Erythroblast (primary cell): ENCODE data around the gene PCNX4.
A peak's percentile ranks its signal among the peaks of the same experiment; 100 is the strongest.

Experiments
- DNase-seq, 2 experiments: peaks; one replicate each; lab custom pipeline; 2025; lab: John Stamatoyannopoulos, UW
- GATA1 ChIP-seq: IDR thresholded peaks from 2 replicates; pipeline ENCODE4 v1.6.1; 2011; ENCODE audit warnings: low read depth, mild to moderate bottlenecking, control low read depth, low read length, moderate library complexity
- POLR2A ChIP-seq: IDR thresholded peaks from 2 replicates; pipeline ENCODE4 v1.6.1; 2011; ENCODE audit warnings: mild to moderate bottlenecking, low read length

PCNX4 gene

DNA sequence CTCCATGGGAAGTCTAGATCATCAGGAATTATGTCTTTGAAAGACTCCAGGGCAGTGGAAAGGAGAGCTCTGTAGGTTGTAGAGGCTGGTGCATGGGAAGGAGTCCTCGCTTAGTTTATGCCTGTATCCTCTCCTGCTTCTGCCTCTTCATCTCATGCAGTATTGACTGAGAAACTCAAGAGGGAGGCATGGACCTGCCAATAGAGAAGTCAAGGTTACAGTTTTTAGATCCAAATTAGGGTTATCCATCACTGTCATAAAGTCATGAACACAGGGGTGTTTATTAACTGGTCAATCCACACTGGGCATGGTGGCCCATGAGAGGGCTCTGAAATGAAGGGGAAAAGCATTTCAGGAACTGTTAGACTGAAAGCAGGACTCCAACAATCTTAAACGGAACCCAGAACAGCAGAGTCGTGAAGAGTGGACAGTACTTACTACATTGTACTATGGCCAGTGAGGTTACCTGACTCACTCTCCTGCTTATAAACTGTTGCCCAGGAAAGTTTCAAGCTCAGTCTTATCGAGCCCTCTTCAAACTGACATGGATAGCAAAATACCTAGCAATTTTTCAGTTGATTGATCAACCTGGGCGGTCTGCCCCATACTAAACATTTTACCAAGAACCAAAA lies 103.6 kb downstream of the PCNX4 start:
- peak; percentile 29 for DNase-seq
- TF ChIP-seq POLR2A (no peak), GATA1 (no peak)

DNA sequence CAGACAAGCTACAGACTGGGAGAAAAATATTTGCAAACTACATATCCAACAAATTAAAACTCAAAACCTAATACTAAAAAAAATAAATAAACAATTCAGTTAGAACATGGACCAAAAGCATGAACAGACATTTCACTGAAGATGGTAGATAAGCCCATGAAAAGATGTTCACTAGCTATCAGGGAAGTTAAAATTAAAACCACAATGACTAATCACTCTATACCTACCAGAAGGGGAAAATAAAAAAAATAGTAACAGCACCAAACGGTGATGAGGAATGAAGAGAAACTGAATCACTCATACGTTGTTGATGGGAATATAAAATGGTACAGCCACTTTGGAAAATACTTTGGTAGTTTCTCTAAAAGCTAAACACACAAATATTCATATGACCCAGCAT lies 104.6 kb downstream of the PCNX4 start:
- DNase-seq = peak; percentile 58 to 72
- TF ChIP-seq POLR2A (no peak), GATA1 (no peak)

DNA sequence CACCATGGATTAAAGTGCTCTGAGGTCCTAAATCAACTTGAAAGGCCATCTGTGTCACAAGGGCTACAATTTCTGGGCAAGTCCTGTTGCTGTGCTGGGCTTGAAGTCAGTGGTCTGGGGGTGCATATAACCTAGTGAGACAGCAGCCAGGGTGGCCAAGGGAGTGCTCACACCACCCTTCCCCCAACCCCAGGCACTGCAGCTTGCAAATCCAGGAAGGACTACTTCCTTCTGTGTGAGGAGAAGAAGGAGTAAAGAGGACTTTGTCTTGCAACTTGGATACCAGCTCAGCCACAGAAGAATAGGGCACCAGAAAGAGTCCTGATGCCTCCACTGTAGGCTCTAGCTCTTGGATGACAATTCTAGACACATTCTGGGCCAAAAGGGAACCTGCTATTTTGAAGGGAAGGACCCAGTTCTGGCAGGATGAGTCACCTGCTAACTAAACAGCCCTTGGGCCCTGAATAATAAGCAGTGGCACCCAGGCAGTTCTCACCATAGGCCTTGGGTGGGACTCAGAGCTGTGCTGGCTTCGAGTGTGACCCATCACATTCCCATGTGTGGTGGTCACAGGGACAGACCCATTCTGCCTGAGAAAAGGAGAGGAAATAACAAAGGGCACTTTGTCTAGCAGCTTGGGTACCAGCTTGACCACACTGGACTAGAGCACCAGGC lies 106.0 kb downstream of the PCNX4 start:
- TF ChIP-seq GATA1 = no peak
- TF ChIP-seq POLR2A = no peak
- DNase-seq = no peak

DNA sequence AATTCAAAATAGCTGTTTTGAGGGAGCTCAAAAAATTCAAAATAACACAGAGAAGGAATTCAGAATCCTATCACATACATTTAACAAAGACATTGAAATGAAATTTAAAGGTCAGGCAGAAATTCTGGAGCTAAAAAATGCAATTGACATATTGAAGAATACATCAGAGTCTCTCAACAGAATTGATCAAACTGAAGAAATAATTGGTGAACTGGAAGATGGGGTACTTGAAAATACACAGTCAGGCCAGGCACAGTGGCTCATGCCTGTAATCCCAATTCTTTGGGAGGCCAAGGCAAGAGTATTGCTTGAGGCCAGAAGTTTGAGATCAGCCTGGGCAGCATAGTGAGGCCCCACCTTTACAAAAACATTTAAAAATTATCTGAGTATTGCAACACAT lies 107.6 kb downstream of the PCNX4 start:
- no peak for DNase-seq
- TF ChIP-seq POLR2A (no peak), GATA1 (no peak)

DNA sequence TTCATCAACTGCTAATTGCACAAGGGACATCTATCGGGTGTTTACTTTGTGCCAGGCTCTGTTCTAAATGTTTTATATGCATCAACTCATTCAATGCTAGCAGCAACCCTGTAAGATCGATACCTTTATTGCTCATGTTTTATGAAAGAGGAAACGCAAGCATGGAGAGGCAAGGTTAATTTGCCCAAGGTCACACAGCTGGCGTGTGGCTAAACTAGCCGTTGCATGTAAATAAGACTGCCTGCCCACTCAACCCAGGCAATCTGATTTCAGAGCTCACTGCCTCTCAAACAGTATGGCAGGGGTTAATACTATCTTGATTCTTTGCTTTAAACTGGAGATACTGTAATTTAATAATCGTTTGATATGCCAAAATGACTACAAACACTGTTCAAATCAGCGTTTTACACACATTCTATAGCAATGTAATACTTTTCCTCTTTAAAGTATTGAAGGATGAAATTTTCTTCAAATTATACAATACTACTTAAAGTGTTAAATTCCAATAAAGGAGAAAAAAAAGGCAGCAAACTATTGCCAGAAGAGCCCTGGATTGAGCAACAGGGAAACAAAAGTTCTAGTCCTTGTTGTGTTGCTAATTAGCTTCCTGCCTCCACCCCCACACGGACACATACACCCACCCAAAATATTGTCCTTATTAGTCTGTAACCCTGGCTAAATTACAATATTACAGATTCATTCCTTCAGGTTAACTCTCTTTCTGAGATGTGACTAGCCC lies 112.5 kb downstream of the PCNX4 start:
- DNase-seq = no peak
- TF ChIP-seq GATA1 (no peak), POLR2A (no peak)

DNA sequence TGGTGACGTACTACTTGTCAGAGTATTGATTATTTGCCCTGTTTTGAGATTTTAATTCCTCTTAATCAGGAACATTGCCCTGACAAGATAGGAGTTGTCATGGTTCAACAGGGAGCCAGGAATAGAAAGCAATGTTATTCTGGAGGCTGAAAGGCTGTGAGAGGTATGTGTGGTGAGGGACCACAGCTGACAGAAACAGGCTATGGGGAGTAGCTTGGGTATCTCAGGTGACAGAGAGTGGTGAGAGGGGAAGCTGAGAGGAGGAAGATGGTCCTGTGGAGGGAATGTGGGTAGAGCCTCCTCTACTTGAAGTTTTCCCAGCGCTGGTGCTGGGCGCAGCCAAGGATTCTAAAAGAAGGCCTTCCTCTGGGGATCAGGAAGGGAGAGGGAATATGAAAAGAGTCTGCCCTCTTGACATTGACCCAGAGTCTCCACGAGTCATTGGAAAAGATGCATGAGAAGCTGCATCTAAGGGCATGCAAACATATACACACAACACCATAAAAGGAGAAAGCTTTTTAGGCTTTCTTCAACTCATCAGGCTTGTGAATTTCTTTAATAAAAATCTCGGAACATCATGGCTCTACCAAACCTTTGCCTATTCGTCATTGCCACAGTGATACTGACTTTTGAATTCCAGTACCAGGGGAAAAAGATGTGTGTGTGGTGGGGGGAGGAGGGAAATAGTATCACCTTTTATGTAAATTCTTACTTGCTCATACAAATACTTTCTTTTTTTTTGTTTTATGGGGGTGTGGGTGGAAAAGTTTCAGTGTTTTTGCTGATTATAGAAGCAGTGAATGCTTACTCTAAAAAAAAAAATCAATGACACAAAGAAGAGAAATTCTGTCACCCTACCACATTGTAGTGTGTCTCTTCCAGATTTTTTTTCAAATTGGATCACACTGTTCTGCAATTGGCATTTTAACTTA lies 113.4 kb downstream of the PCNX4 start:
- TF ChIP-seq POLR2A (no peak), GATA1 (no peak)
- no peak for DNase-seq

DNA sequence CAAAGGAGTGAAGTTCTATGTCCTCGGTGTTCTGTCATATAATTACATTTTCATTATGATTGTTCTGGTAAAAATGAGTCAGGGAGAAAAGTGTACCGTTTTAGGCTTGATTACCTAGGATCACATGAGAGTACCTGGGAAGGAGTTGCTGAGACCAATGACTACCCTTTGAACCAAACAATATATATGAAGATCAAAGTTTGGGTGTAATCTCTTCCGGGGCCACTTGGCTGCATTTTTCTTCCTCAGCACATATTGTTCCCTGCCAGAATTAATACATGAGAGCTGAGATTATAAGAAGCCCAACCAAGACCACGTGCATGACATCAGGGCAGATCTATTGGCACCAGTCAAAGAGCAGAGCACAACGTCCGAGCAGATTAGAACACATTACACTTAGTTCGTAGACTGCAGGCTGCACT lies 114.5 kb downstream of the PCNX4 start:
- TF ChIP-seq POLR2A = no peak
- TF ChIP-seq GATA1 = no peak
- DNase-seq = no peak

DNA sequence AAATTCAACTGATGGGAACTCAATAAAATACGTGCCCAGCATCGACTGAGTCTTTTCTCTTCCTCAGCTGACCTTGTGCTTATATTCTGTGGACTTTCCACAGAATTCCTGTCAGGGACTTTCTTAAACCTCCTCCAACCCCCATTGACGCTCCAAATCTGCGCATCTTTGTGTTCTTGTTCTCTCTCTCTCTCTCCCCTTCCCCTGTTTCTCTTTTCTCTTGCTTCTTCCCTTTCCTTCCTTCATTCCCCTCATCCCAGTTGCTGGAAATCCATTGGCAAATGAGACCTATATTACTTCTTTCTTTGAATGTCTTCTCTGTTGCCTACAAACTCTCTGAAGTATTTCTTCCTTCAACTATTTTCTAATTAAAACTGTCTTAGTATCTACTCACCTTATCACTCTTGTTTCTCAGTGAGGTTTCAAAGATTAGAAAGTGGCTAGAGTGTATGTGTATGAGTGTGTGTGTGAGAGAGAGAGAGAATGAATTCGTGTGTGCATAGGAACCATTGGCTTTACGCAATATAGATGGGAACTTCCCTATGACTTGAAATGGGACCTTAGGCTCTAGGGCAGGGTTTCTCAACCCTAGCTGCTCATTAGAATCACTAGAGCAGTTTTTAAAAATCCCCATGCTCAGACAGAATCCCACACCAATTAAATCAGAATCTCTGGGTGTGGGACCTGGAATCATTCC lies 115.3 kb downstream of the PCNX4 start:
- no peak for DNase-seq
- TF ChIP-seq GATA1 (no peak), POLR2A (no peak)

DNA sequence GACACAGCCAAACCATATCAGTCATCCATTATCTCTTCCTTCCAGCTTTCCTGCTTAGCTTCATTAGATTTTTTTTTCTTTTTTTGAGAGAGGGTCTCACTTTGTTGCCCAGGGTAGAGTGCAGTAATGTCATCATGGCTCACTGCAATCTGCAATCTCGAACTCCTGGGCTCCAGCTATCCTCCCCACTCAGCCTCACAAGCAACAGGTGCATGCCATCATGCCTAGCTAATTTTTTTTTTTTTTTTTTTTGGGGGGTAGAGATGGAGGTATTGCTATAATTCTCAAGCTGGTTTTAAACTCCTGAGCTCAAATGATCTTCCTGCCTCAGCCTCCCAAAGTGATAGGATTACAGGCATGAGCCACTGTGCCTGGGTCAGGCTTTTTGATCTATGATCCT lies 119.0 kb downstream of the PCNX4 start:
- TF ChIP-seq GATA1 = no peak
- no peak for TF ChIP-seq POLR2A
- no peak for DNase-seq

DNA sequence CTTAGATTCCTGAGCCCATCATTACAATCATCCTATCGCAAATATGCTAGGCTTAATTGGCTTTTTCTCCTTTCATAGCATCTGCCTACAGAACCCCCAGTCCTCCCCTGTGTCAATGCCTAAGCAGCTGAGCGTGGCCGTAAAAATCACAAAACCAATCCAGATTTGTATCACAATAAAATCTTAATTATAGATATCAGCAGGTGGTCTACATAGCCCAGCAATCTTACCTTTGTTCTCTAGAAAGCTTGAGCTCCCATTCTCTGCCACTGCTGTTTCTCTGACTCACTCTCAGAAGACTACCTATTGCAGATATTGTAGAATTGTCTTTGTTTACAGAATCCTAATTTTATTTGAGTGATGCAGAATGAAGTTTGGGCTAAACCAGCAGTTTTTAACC lies 119.4 kb downstream of the PCNX4 start:
- DNase-seq = no peak

DNA sequence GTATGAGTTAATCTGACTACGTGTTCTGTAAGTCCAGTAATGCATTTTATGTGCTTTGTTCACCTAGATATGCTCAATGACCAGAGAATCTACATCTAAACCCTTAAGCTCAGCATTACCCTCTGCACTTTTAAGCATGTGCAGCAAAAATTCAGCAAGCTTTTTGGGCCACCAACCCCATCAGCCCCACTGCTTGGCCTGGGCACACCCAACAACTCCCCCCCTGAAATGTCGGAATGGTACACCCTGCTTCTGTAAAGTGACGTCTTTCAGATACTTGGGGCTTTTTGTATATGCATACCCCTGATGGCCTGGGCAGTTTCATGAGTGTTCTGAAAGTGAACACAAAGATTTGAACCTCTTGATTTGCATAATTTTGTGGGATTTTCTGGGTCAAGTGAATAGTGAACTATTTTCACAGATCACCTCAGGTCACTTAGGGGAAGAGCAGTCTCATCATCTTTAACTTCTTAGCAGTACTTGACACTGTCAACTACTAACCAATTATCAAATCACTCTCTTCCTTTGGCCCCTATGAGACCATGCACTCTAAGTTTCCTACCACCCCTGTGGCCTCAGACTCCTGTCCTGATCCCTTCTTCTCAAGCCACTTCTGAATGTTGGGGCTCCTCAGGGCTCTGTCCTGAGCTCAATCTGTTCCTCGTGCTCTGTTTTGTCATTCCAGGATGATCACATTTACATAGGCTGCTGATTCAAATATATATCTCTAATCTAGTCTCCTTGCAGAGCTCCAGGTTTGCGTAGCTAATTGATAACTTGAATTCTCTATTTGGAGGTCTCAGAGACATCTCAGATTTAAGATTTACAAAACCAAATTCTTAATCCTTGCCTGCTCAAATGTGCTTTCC lies 121.0 kb downstream of the PCNX4 start:
- TF ChIP-seq GATA1 (no peak), POLR2A (no peak)
- no peak for DNase-seq

More for the DNA sequence above, 119.4 kb downstream of the PCNX4 start:
- TF ChIP-seq GATA1 = no peak
- TF ChIP-seq POLR2A = no peak

DNA sequence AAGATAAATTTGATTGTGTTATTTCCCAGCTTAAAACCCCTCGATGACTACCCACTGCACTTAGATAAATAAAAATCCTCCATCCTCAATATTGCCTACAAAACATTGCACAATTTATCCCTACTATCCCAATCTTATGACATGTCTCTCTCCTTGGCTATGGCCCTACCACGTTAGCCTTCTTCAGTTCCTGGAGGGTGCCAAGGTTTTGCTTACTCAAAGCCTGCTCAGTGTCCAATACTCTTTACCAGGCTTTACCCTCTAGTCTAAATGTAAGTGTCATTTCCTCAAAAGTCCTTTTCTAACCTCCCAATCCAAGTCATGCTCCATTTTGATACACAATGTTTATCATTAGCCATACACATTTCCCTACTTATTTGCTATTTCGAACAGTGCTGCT lies 122.3 kb downstream of the PCNX4 start:
- no peak for DNase-seq
- TF ChIP-seq GATA1 = no peak
